Lower leg skin (tissue), 3 donors: ENCODE results near the gene CHCHD1.

ENCODE experiments used
- POLR2A ChIP-seq, 2 donors: fragments of 450-650 bp; IDR thresholded peaks; one replicate each; pipeline ENCODE4 v1.6.1; 2016 to 2017; ENCODE audit warnings: antibody characterized with exemption in 2 of 2, mild to moderate bottlenecking in 1 of 2, moderate library complexity in 1 of 2
- TF ChIP-seq, protein P1 (sequence below), 3 donors: fragments of 450-650 bp; IDR thresholded peaks; one replicate each; pipeline ENCODE4 v1.5.1; 2016; ENCODE audit warnings: antibody characterized with exemption in 3 of 3, mild to moderate bottlenecking in 3 of 3, moderate library complexity in 2 of 3

DNA sequence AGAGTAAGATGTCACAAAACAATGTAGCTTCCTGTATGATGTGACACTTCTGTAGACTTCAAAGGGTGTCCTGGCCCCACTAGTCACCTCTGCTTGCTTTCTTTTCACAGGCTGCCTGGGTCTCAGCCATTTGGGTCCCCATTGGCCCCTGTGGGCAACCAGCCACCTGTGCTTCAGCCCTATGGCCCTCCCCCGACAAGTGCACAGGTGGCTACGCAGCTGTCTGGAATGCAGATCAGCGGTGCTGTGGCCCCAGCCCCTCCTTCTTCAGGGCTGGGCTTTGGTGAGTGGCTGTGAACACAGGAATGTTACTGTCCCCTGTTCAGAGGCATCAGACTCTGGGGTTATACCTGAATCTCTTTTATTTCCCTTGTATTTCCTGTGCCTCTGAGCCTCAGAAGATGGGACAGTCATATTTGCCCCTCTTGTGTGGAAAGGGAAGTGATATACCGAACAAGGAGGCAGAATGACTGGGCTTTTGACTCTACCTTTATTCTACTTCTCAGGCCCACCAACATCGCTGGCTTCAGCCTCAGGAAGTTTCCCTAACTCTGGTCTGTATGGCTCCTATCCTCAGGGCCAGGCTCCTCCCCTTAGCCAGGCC, 22.2 kb upstream of the CHCHD1 start:
- TF ChIP-seq, protein P1, sequence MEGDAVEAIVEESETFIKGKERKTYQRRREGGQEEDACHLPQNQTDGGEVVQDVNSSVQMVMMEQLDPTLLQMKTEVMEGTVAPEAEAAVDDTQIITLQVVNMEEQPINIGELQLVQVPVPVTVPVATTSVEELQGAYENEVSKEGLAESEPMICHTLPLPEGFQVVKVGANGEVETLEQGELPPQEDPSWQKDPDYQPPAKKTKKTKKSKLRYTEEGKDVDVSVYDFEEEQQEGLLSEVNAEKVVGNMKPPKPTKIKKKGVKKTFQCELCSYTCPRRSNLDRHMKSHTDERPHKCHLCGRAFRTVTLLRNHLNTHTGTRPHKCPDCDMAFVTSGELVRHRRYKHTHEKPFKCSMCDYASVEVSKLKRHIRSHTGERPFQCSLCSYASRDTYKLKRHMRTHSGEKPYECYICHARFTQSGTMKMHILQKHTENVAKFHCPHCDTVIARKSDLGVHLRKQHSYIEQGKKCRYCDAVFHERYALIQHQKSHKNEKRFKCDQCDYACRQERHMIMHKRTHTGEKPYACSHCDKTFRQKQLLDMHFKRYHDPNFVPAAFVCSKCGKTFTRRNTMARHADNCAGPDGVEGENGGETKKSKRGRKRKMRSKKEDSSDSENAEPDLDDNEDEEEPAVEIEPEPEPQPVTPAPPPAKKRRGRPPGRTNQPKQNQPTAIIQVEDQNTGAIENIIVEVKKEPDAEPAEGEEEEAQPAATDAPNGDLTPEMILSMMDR (IDR thresholded peaks at IDR 0.05), result no peak
- no peak for TF ChIP-seq POLR2A (IDR thresholded peaks at IDR 0.05)
